IMR-90 (cell line): ENCODE results near the gene TEX22. TPM values are rescaled to one million over a fixed set of nuclear protein-coding genes. Genes with fewer than 3 reads are reported as not detected.

ENCODE experiments used
- ATAC-seq: fragments of 200-7000 bp; cut with Tn5 transposase; 2 replicates; pipeline ENCODE4 v1.9.1; 2020; ENCODE audit warnings: low read depth, mild to moderate bottlenecking, moderate library complexity
- BruUV-seq: library from RNA; stranded (reverse); fragments of 400-500 nt; replicated peaks from 2 replicates; lab custom pipeline; 2021; lab: Mats Ljungman, UMichigan
- CTCF ChIA-PET: fragments of 300-600 bp; formaldehyde crosslinking; extraction: SDS; loops from one replicate; lab custom pipeline; 2021; ENCODE audit warnings: antibody characterized with exemption; lab: Yijun Ruan, JAX
- POLR2A ChIA-PET: fragments of 300-600 bp; sonication (Branson Sonifier 250); formaldehyde crosslinking; loops from one replicate; lab custom pipeline; 2022; ENCODE audit warnings: antibody characterized with exemption; ENCODE audit not compliant: unreplicated experiment; lab: Charles Lee
- DNase-seq: peaks from one replicate; pipeline ENCODE4 v3.0.0; 2013
- H2AFZ ChIP-seq: replicated peaks from 2 replicates; pipeline ENCODE3; 2013; ENCODE audit warnings: low read length, mild to moderate bottlenecking; ENCODE audit not compliant: poor library complexity
- H2AK5ac ChIP-seq: 2 replicates; pipeline ENCODE4 v1.6.1; 2013; ENCODE audit warnings: low read depth, low read length, inconsistent platforms
- H2AK9ac ChIP-seq: replicated peaks from 2 replicates; pipeline ENCODE3; 2013; ENCODE audit warnings: mild to moderate bottlenecking, low read depth, low read length, moderate library complexity; ENCODE audit not compliant: poor library complexity
- H2BK120ac ChIP-seq: 2 replicates; pipeline ENCODE4 v1.6.1; 2013; ENCODE audit warnings: low read depth, low read length, inconsistent platforms
- H2BK15ac ChIP-seq: 3 replicates; pipeline ENCODE4 v1.6.1; 2013; ENCODE audit warnings: low read depth, low read length, inconsistent platforms
- H2BK20ac ChIP-seq: 2 replicates; pipeline ENCODE4 v1.6.1; 2013; ENCODE audit warnings: low read depth, mild to moderate bottlenecking, inconsistent platforms, low read length, moderate library complexity
- H2BK5ac ChIP-seq: 2 replicates; pipeline ENCODE4 v1.6.1; 2013; ENCODE audit warnings: mild to moderate bottlenecking, low read depth, low read length, inconsistent platforms; ENCODE audit not compliant: poor library complexity, severe bottlenecking
- H3K14ac ChIP-seq: replicated peaks from 2 replicates; pipeline ENCODE4 v1.6.1; 2013; ENCODE audit warnings: low read depth, low read length, inconsistent platforms
- H3K18ac ChIP-seq: 2 replicates; pipeline ENCODE4 v1.6.1; 2013; ENCODE audit warnings: low read depth, low read length, control low read depth
- H3K23ac ChIP-seq: 2 replicates; pipeline ENCODE4 v1.6.1; 2013; ENCODE audit warnings: low read depth, low read length, inconsistent platforms
- H3K27ac ChIP-seq: 2 replicates; pipeline ENCODE4 v1.5.1; 2013; ENCODE audit warnings: mild to moderate bottlenecking, control low read depth, low read length; ENCODE audit not compliant: insufficient read depth
- H3K27me3 ChIP-seq: 2 replicates; pipeline ENCODE4 v1.6.1; 2013; ENCODE audit warnings: low read length; ENCODE audit not compliant: control insufficient read depth, insufficient read depth
- H3K36me3 ChIP-seq: 2 replicates; pipeline ENCODE4 v1.6.1; 2013; ENCODE audit warnings: low read length, mixed read lengths; ENCODE audit not compliant: control insufficient read depth, insufficient read depth
- H3K4ac ChIP-seq: 2 replicates; pipeline ENCODE4 v1.6.1; 2013; ENCODE audit warnings: low read depth, low read length, inconsistent platforms
- H3K4me1 ChIP-seq: 2 replicates; pipeline ENCODE4 v1.6.1; 2013; ENCODE audit warnings: low read length, mixed read lengths; ENCODE audit not compliant: control insufficient read depth, insufficient read depth
- H3K4me2 ChIP-seq: 2 replicates; pipeline ENCODE4 v1.6.1; 2013; ENCODE audit warnings: low read depth, mild to moderate bottlenecking, control low read depth, low read length, moderate library complexity
- H3K4me3 ChIP-seq: 2 replicates; pipeline ENCODE4 v1.5.1; 2013; ENCODE audit warnings: low read depth, mild to moderate bottlenecking, control low read depth, low read length, moderate library complexity; ENCODE audit not compliant: insufficient read depth
- H3K56ac ChIP-seq: 2 replicates; pipeline ENCODE4 v1.6.1; 2013; ENCODE audit warnings: low read length, inconsistent platforms; ENCODE audit not compliant: insufficient read depth; ENCODE audit errors: extremely low read depth
- H3K79me1 ChIP-seq, 2 experiments: 2 replicates each; pipeline ENCODE4 v1.6.1; 2013; ENCODE audit warnings: low read length in 2 of 2, inconsistent platforms in 1 of 2, low read depth in 1 of 2
- H3K9ac ChIP-seq: 2 replicates; pipeline ENCODE4 v1.6.1; 2013; ENCODE audit warnings: low read depth, low read length, control low read depth
- H3K9me1 ChIP-seq: 2 replicates; pipeline ENCODE4 v1.6.1; 2013; ENCODE audit warnings: low read length, inconsistent platforms; ENCODE audit not compliant: insufficient read depth
- H3K9me3 ChIP-seq: 2 replicates; pipeline ENCODE4 v1.6.1; 2013; ENCODE audit warnings: low read length; ENCODE audit not compliant: control insufficient read depth, insufficient read depth
- H4K20me1 ChIP-seq: 2 replicates; pipeline ENCODE4 v1.6.1; 2013; ENCODE audit warnings: low read length, inconsistent platforms; ENCODE audit not compliant: insufficient read depth
- H4K5ac ChIP-seq: 2 replicates; pipeline ENCODE4 v1.6.1; 2013; ENCODE audit warnings: mild to moderate bottlenecking, low read depth, low read length, control low read depth
- H4K8ac ChIP-seq, 2 experiments: 2 replicates each; pipeline ENCODE4 v1.6.1; 2013; ENCODE audit warnings: low read depth in 2 of 2, low read length in 2 of 2, control low read depth in 1 of 2, inconsistent platforms in 1 of 2
- H4K91ac ChIP-seq: 2 replicates; pipeline ENCODE4 v1.6.1; 2013; ENCODE audit warnings: low read depth, low read length, inconsistent platforms; ENCODE audit not compliant: insufficient read depth
- MAZ ChIP-seq: IDR thresholded peaks from 2 replicates; pipeline ENCODE4 v1.6.1; 2012; ENCODE audit warnings: low read depth, mild to moderate bottlenecking, low read length, improper control_type of control experiment, moderate library complexity, borderline replicate concordance
- NFE2L2 ChIP-seq: fragments of 150-350 bp; IDR thresholded peaks from 2 replicates; pipeline ENCODE4 v1.6.1; 2016; ENCODE audit warnings: low read depth, mild to moderate bottlenecking, low read length
- RCOR1 ChIP-seq: IDR thresholded peaks from 2 replicates; pipeline ENCODE4 v1.6.1; 2012; ENCODE audit warnings: mild to moderate bottlenecking, low read length, improper control_type of control experiment; ENCODE audit not compliant: insufficient replicate concordance
- RFX5 ChIP-seq: IDR thresholded peaks from 2 replicates; pipeline ENCODE4 v1.8.0; 2012; ENCODE audit warnings: low read depth, mild to moderate bottlenecking, low read length, moderate library complexity
- WGBS, 2 experiments: methylation state at CpG; one replicate each; pipeline versions ENCODE4 v1.1.5 to v1.1.7; 2013; ENCODE audit warnings: missing lambda C conversion rate in 2 of 2; ENCODE audit not compliant: insufficient read length in 1 of 2; ENCODE audit errors: extremely low coverage in 2 of 2; 5-methylcytosine and 5-hydroxymethylcytosine counted together
- dilution Hi-C: fragments of 300-500 bp; cut with HindIII; formaldehyde crosslinking; loops from one replicate; pipeline ENCODE4 v1.14.3; 2018; ENCODE audit warnings: low sequenced_read_pairs; ENCODE audit not compliant: unreplicated experiment
- in situ Hi-C: fragments of 300-500 bp; cut with MboI; formaldehyde crosslinking; loops from 3 replicates; pipeline ENCODE4 v1.14.3; 2019; ENCODE audit warnings: low sequenced_read_pairs, inconsistent platforms, mixed read lengths
- intact Hi-C: fragments of 100-400 bp; cut with micrococcal nuclease; formaldehyde crosslinking; loops from 2 replicates; pipeline ENCODE4 v1.10.0; 2022
- polyA plus RNA-seq, 3 experiments: library from polyadenylated mRNA; depleted of rRNA; stranded (reverse); fragments of >200 nt; gene quantifications; 2 replicates each; pipeline ENCODE4 v1.2.3, GENCODE V29; 2012; ENCODE audit warnings: low replicate concordance in 1 of 3
- total RNA-seq: library from RNA; depleted of rRNA; stranded (reverse); fragments of >200 nt; gene quantifications from 2 replicates; pipeline ENCODE4 v1.2.3, GENCODE V29; 2012

TEX22 gene
- total and polyA plus RNA-seq, 2 of the 4 experiments (the other 2 are of a cell fraction) = 0.10 to 0.18 TPM

- Histone ChIP-seq H4K91ac (no peak overlapping the region), H2BK5ac (no peak overlapping the region), H3K9ac (no peak overlapping the region), H3K14ac (no peak overlapping the region), H3K23ac (no peak overlapping the region), H2BK20ac (no peak overlapping the region), H2AK5ac (no peak overlapping the region), H3K9me1 (peaks cover 4% of the 10 kb centered on the region; the same call in 1 of the 2 replicates), H3K27me3 (no peaks in the 10 kb centered on the region), H2BK120ac (no peak overlapping the region), H4K20me1 (no peaks in the 10 kb centered on the region), H4K5ac (no peak overlapping the region), H2AFZ (no peak overlapping the region), H3K56ac (no peak overlapping the region), H3K9me3 (no peaks in the 10 kb centered on the region), H3K4me2 (no peak overlapping the region), H3K79me1 (no peaks in the 10 kb centered on the region), H2AK9ac (no peak overlapping the region), H3K36me3 (peaks cover 8% of the 10 kb centered on the region; the same call in 1 of the 2 replicates), H3K27ac (no peak overlapping the region), H4K8ac (no peak overlapping the region), H3K4me3 (no peak overlapping the region), H2BK15ac (no peak overlapping the region), H3K4ac (no peak overlapping the region), H3K18ac (no peak overlapping the region), H3K4me1 (no peaks in the 10 kb centered on the region)
- ChIA-PET CTCF (interaction anchor here (1.1 kb wide), 1 partner anchor 103 kb away, joined by 3 read pairs; no protein-coding TSS in a partner anchor), POLR2A (no interaction called here)
- BruUV-seq = no TSS peak
- intact Hi-C loops (no loop called here), dilution Hi-C loops (no loop called here), in situ Hi-C loops (no loop called here)
- no peak for ATAC-seq
- no peak for TF ChIP-seq RCOR1
- TF ChIP-seq MAZ = no peak
- TF ChIP-seq RFX5 = no peak
- TF ChIP-seq NFE2L2 = no peak
- 90% methylated on average over 5 of the region's 11 CpGs; no CpG with 5 or more reads in 1 of the 2 experiments for WGBS, 2 experiments
- no peak for DNase-seq
These were observed 20.1 kb upstream of the TEX22 start for GRCh38 chr14:105378199-105378598.
